Esophagus muscularis mucosa (tissue), 3 donors: ENCODE data around the gene TTC17.

Experiments
- CTCF ChIP-seq, 3 experiments: fragments of 200-600 bp in 2 of 3; fragments of 450-650 bp in 1 of 3; sonication (generic) in 2 of 3; IDR thresholded peaks; one replicate each; pipeline ENCODE4 v1.5.1; 2017 to 2019; ENCODE audit warnings: antibody characterized with exemption in 3 of 3, mild to moderate bottlenecking in 2 of 3, moderate library complexity in 1 of 3
- POLR2A ChIP-seq: fragments of 450-650 bp; IDR thresholded peaks from one replicate; pipeline ENCODE4 v1.6.1; 2017; ENCODE audit warnings: antibody characterized with exemption, moderate library complexity, mild to moderate bottlenecking, low read depth

- TF ChIP-seq CTCF (IDR thresholded peaks at IDR 0.05) (no peak), POLR2A (no peak)
Measured at GRCh38 chr11:43508511-43508918, 149.8 kb downstream of the TTC17 start.
